ENCODE data around the gene ZBTB7A.

DNA sequence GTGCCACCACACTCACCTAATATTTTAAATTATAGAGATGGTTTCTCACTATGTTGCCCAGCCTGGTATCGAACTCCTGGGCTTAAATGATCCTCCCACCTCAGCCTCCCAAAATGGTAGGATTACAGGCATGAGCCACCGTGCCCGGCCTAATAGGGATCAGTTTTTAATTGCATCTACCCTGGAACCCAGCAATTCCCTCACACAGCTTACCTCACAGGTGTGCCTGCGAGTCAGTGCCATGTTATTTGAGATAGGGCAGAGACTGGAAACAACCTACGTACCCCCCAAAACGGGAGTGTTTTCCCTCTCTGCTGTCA, 42.9 kb upstream of the ZBTB7A start:
- TF ChIP-seq GATA3 (IDR thresholded peaks at IDR 0.05; ENCODE audit: low read depth, low read length) (no peak), GATA2 (IDR thresholded peaks at IDR 0.05; ENCODE audit: low read depth, low read length) (no peak)

Data from SH-SY5Y (cell line).